ENCODE measurements around the gene TMEM150A. TPM values are rescaled to one million over a fixed set of nuclear protein-coding genes. Genes with fewer than 3 reads are reported as not detected.

TMEM150A gene
- total and polyA plus RNA-seq, 2 of the 13 experiments (the other 11 are each of a cell fraction or from before 2014, with no cell fraction given) = 30.1 to 70.4 TPM

DNA sequence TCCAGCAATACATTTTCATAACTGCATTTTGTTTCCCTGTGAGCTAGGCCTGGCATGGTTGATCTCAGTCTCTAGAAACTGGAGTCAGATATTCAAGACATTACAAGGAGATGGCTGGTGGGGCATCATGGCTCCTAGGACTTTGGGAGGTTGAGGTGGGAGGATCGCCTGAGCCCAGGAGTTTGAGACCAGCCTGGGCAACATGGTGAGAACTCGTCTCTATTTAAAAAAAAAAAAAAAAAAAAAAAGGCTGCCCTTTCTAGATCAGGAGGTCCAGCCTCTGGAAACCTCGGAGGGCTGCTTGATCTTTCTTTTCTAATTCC is 25.5 kb downstream of the TMEM150A start (continued):
- no peak for TF ChIP-seq ZNF318 (CRISPR knock-in tag; IDR thresholded peaks at IDR 0.05)
- no peak for TF ChIP-seq CTCF (CRISPR knock-in tag; IDR thresholded peaks at IDR 0.05)
- TF ChIP-seq EP300 (IDR thresholded peaks at IDR 0.05; ENCODE audit: low read depth in 2 of 2, low read length in 2 of 2) = no peak
- TF ChIP-seq EP300 (CRISPR knock-in tag; IDR thresholded peaks at IDR 0.05; ENCODE audit: borderline replicate concordance) = no peak
- TF ChIP-seq THAP8 (CRISPR knock-in tag; IDR thresholded peaks at IDR 0.05; ENCODE audit: borderline replicate concordance) = 0 out of 2 replicates have a peak, but pooled peaks have one; percentile 59
- no peak for TF ChIP-seq HDAC6 (IDR thresholded peaks at IDR 0.05; ENCODE audit: low read depth, low read length)
- no peak for TF ChIP-seq ZFP36L2 (CRISPR knock-in tag; IDR thresholded peaks at IDR 0.05)
- TF ChIP-seq ZNF800 (CRISPR knock-in tag; IDR thresholded peaks at IDR 0.05) = 0 out of 2 replicates have a peak, but pooled peaks have one; percentile 45
- TF ChIP-seq ARID4A (CRISPR knock-in tag; IDR thresholded peaks at IDR 0.05; ENCODE audit: borderline replicate concordance) = no peak
